Measurements from ENCODE around the gene HMGA1.

Gene HMGA1

GRCh38 chr6:34292954-34293353 is 56.3 kb downstream of the HMGA1 start:
- DNase-seq (ENCODE audit: low spot score), result no peak

- no peak for DNase-seq (ENCODE audit: low spot score)
These were observed 59.0 kb downstream of the HMGA1 start for GRCh38 chr6:34295721-34296120.

Measured in D341Med (cell line).